ENCODE measurements around the gene COPS8. TPM values are rescaled to one million over a fixed set of nuclear protein-coding genes. Genes with fewer than 3 reads are reported as not detected.

The COPS8 gene
- polyA plus RNA-seq, 1 of the 3 experiments (the other 2 are of a cell fraction): 107 TPM

DNA sequence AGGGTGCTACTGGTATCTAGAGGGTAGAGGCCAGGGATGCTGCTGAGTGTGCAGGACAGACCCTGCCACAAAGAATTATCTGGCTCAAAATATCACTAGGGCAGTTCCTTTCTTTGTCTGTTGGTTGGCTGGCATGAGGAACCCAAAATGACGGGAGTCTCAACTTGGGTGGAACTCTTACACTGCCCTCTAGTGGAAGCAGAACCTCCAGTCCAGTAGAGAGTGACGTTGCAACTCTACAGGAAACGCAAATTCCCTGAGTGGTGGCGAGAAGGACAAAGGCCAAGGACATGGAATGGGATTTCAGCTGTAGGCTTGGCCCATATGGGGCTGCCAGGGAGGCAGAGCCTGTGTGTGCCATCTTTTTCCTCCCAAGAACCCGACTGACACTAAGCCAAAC is 47.1 kb downstream of the COPS8 start:
- Histone ChIP-seq H3K4me2 (no peak overlapping the region), H3K4me1 (ENCODE audit: control insufficient read depth in 1 of 2, insufficient read depth in 2 of 2, low read depth in 1 of 2, low read length in 1 of 2) (peaks cover 0 to 8% of the 10 kb centered on the region in 2 experiments; a peak in 3 of 4 replicates), H3K9ac (no peak overlapping the region), H3K27me3 (ENCODE audit: insufficient read depth) (no peaks in the 10 kb centered on the region), H3K9me2 (no peaks in the 10 kb centered on the region), H3K4me3 (ENCODE audit: low read depth in 2 of 2, low read length in 1 of 2) (no peak overlapping the region), H3F3A (replicated peaks; ENCODE audit: insufficient read depth) (peaks cover 31% of the 10 kb centered on the region), H3K27ac (ENCODE audit: low read depth in 2 of 2, low read length in 1 of 2) (no peak overlapping the region), H3K36me3 (replicated peaks in 1 of 2; ENCODE audit: control insufficient read depth in 1 of 2, insufficient read depth in 2 of 2, low read length in 1 of 2) (no peaks in the 10 kb centered on the region), H2AFZ (ENCODE audit: low read depth) (no peak overlapping the region), H4K20me1 (ENCODE audit: insufficient read depth) (no peaks in the 10 kb centered on the region), H3K9me3 (no peaks in the 10 kb centered on the region), H3K79me2 (ENCODE audit: insufficient read depth) (no peaks in the 10 kb centered on the region)
- whole genome bisulfite sequencing (ENCODE audit: low lambda C conversion rate): 82% methylated on average over 5 of the region's 5 CpGs
- CTCF ChIA-PET: interaction anchor here (0.7 to 3.6 kb wide), 3 partner anchors 12 to 33 kb away, joined by 3 to 26 read pairs (median 9); no protein-coding TSS in a partner anchor
- TF ChIP-seq MAX (IDR thresholded peaks at IDR 0.05; ENCODE audit: low read depth) (no peak), RCOR1 (IDR thresholded peaks at IDR 0.05; ENCODE audit: low read length) (no peak), SMC3 (IDR thresholded peaks at IDR 0.05; ENCODE audit: low read depth, low read length) (no peak), CTCF (IDR thresholded peaks at IDR 0.05) (peak; percentile 43), TCF12 (IDR thresholded peaks at IDR 0.05) (no peak)
- POLR2A ChIA-PET: no interaction called here
- DNase-seq: peak; percentile 31

DNA sequence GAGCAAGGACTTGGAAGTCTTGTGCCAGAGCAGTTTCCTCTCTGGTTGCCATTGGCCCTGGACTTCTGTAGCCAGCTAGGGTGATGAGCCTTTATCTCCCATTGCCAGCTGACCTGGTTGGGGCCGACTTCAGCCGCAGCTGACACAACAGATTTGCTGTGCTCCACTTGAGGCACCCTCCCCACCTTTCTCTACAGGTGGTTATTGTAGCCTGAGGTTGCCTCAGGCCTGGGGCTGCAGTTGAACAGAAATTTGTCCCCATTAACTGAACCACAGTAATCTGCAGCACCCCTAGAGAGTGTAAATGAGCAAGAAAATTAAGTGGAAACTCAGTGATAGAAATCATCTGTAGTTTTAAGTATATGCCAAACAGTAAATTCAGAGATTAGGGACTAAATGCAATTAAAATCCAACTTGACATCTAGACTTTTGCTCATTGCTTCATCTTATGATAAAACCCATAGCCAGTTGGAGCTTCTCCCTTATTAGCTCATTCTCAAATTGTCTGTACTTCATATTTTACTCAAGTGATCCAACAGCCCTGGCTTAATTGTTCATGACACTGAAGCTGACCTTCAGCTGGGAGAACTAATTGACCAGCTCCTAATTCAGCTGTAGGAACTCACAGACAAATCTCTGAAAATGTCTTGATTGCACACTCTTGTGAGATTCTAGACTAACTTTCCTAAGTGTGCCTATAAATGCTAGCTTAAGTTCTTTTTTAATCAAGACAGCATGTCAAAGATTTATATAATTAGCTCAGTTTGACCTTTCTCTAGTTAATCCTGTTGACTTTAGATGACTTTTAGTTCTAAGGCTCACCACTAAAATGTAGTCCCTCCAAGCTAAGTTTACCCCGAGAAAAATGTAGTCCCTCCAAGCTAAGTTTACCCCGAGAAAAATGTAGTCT is 48.9 kb downstream of the COPS8 start:
- H3K36me3 ChIP-seq (replicated peaks in 1 of 2; ENCODE audit: control insufficient read depth in 1 of 2, insufficient read depth in 2 of 2, low read length in 1 of 2): no peaks in the 10 kb centered on the region
- ChIA-PET POLR2A (no interaction called here), CTCF (interaction anchor here (0.9 to 3.6 kb wide), 8 partner anchors 8 to 611 kb away, joined by 3 to 26 read pairs (median 5); no protein-coding TSS in a partner anchor)
- H3K27ac ChIP-seq (ENCODE audit: low read depth in 2 of 2, low read length in 1 of 2): no peak overlapping the region
- H3F3A ChIP-seq (replicated peaks; ENCODE audit: insufficient read depth): peaks cover 23% of the 10 kb centered on the region
- H3K27me3 ChIP-seq (ENCODE audit: insufficient read depth): no peaks in the 10 kb centered on the region
- H3K9ac ChIP-seq: no peak overlapping the region
- H3K9me2 ChIP-seq: no peaks in the 10 kb centered on the region
- H2AFZ ChIP-seq (ENCODE audit: low read depth): no peak overlapping the region
- no peaks in the 10 kb centered on the region for H3K9me3 ChIP-seq
- no peaks in the 10 kb centered on the region for H3K4me1 ChIP-seq (ENCODE audit: control insufficient read depth in 1 of 2, insufficient read depth in 2 of 2, low read depth in 1 of 2, low read length in 1 of 2)
- no peaks in the 10 kb centered on the region for H3K79me2 ChIP-seq (ENCODE audit: insufficient read depth)
- no peak overlapping the region for H3K4me3 ChIP-seq (ENCODE audit: low read depth in 2 of 2, low read length in 1 of 2)
- DNase-seq: no peak
- H3K4me2 ChIP-seq: no peak overlapping the region
- no peaks in the 10 kb centered on the region for H4K20me1 ChIP-seq (ENCODE audit: insufficient read depth)
- WGBS (ENCODE audit: low lambda C conversion rate): 80% methylated on average over 4 of the region's 4 CpGs
- no peak for TF ChIP-seq TAF1 (IDR thresholded peaks at IDR 0.05; ENCODE audit: borderline replicate concordance, low read depth, low read length)
- TF ChIP-seq, protein P1, sequence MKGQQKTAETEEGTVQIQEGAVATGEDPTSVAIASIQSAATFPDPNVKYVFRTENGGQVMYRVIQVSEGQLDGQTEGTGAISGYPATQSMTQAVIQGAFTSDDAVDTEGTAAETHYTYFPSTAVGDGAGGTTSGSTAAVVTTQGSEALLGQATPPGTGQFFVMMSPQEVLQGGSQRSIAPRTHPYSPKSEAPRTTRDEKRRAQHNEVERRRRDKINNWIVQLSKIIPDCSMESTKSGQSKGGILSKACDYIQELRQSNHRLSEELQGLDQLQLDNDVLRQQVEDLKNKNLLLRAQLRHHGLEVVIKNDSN (IDR thresholded peaks at IDR 0.05; ENCODE audit: borderline replicate concordance, low read depth): no peak
- no peak for TF ChIP-seq EZH2phosphoT487 (IDR thresholded peaks at IDR 0.05; ENCODE audit: borderline replicate concordance, low read depth)
- TF ChIP-seq RXRA (IDR thresholded peaks at IDR 0.05; ENCODE audit: borderline replicate concordance, low read depth): no peak
- no peak for TF ChIP-seq RAD21 (IDR thresholded peaks at IDR 0.05; ENCODE audit: low read length)
- TF ChIP-seq NRF1 (IDR thresholded peaks at IDR 0.05; ENCODE audit: low read depth, low read length): no peak
- no peak for TF ChIP-seq ELF1 (IDR thresholded peaks at IDR 0.05)
- no peak for TF ChIP-seq USF2 (IDR thresholded peaks at IDR 0.05; ENCODE audit: borderline replicate concordance, low read depth, low read length)
- TF ChIP-seq GATA2 (CRISPR knock-in tag; IDR thresholded peaks at IDR 0.05): no peak
- no peak for TF ChIP-seq FOSL2 (IDR thresholded peaks at IDR 0.05; ENCODE audit: borderline replicate concordance, low read depth)
- TF ChIP-seq NFIC (IDR thresholded peaks at IDR 0.05; ENCODE audit: borderline replicate concordance): no peak
- TF ChIP-seq EP300 (IDR thresholded peaks at IDR 0.05; ENCODE audit: borderline replicate concordance in 1 of 2, low read depth in 1 of 2, low read length in 1 of 2): no peak
- TF ChIP-seq YY1 (IDR thresholded peaks at IDR 0.05; ENCODE audit: low read depth): no peak
- TF ChIP-seq MEF2A (IDR thresholded peaks at IDR 0.05; ENCODE audit: borderline replicate concordance, low read depth): no peak
- TF ChIP-seq FOXJ3 (CRISPR knock-in tag; IDR thresholded peaks at IDR 0.05): no peak
- no peak for TF ChIP-seq CTCF (IDR thresholded peaks at IDR 0.05)
- no peak for TF ChIP-seq RCOR1 (IDR thresholded peaks at IDR 0.05; ENCODE audit: low read length)
- no peak for TF ChIP-seq MAX (IDR thresholded peaks at IDR 0.05; ENCODE audit: low read depth)

Data from SK-N-SH (cell line).